Body of pancreas (tissue), 4 donors: ENCODE data around the gene IGSF3.
"Not testable (repeated sequence)": the region's sequence is repeated elsewhere in the genome, so short reads cannot be mapped to it uniquely, and the experiment has no call there.

Experiments used
- CTCF ChIP-seq, 7 experiments: fragments of 450-650 bp in 4 of 7; fragments of 200-600 bp in 3 of 7; sonication (generic) in 3 of 7; IDR thresholded peaks; one replicate each; pipeline ENCODE4 v1.5.1; 2016 to 2019; ENCODE audit warnings: antibody characterized with exemption in 7 of 7
- POLR2A ChIP-seq, 3 donors: fragments of 450-650 bp; IDR thresholded peaks; one replicate each; pipeline ENCODE4 v1.6.1; 2016; ENCODE audit warnings: antibody characterized with exemption in 3 of 3, mild to moderate bottlenecking in 2 of 3

GRCh38 chr1:116590359-116591005 is 77.1 kb downstream of the IGSF3 start:
- TF ChIP-seq CTCF, POLR2A (IDR thresholded peaks at IDR 0.05): not testable (repeated sequence)
